HepG2 (cell line): ENCODE data around the gene C14orf93. TPM values are rescaled to one million over a fixed set of nuclear protein-coding genes. Genes with fewer than 3 reads are reported as not detected.

Source experiments
- ARID3A ChIP-seq: IDR thresholded peaks from 2 replicates; pipeline ENCODE4 v1.6.1; 2012; ENCODE audit warnings: low read depth, low read length, improper control_type of control experiment
- ERF ChIP-seq: IDR thresholded peaks from 2 replicates; pipeline ENCODE4 v1.6.1; 2018; ENCODE audit warnings: missing biosample characterization, missing genetic modification reagents
- HNRNPL ChIP-seq: fragments of 200-400 bp; formaldehyde crosslinking; IDR thresholded peaks from 2 replicates; pipeline ENCODE4 v1.6.1; 2017; ENCODE audit warnings: mild to moderate bottlenecking, low read depth, low read length
- JDP2 ChIP-seq: sonication (generic); formaldehyde crosslinking; IDR thresholded peaks from 2 replicates; pipeline ENCODE4 v1.8.1; 2022; ENCODE audit warnings: missing genetic modification reagents, borderline replicate concordance
- JUN ChIP-seq: sonication (generic); formaldehyde crosslinking; IDR thresholded peaks from 2 replicates; pipeline ENCODE4 v1.4.0; 2020; ENCODE audit warnings: mild to moderate bottlenecking, missing genetic modification reagents
- KAT7 ChIP-seq: IDR thresholded peaks from 2 replicates; pipeline ENCODE4 v1.6.1; 2018; ENCODE audit warnings: borderline replicate concordance, missing compliant biosample characterization
- MIXL1 ChIP-seq: IDR thresholded peaks from 2 replicates; pipeline ENCODE4 v1.6.1; 2016
- NFIC ChIP-seq: IDR thresholded peaks from 2 replicates; pipeline ENCODE4 v1.6.1; 2012; ENCODE audit warnings: mild to moderate bottlenecking, low read length, inconsistent platforms
- PAWR ChIP-seq: sonication (generic); formaldehyde crosslinking; IDR thresholded peaks from 2 replicates; pipeline ENCODE4 v1.4.0; 2020; ENCODE audit warnings: missing genetic modification reagents, mild to moderate bottlenecking, borderline replicate concordance
- PBX3 ChIP-seq: sonication (generic); formaldehyde crosslinking; IDR thresholded peaks from 2 replicates; pipeline ENCODE4 v1.8.1; 2023; ENCODE audit warnings: missing genetic modification reagents, inconsistent platforms, borderline replicate concordance
- RFXAP ChIP-seq: sonication (generic); formaldehyde crosslinking; IDR thresholded peaks from 2 replicates; pipeline ENCODE4 v1.4.0; 2020; ENCODE audit warnings: missing genetic modification reagents, borderline replicate concordance
- TBX3 ChIP-seq: fragments of 450-650 bp; IDR thresholded peaks from 2 replicates; pipeline ENCODE4 v1.6.1; 2017; ENCODE audit warnings: antibody characterized with exemption, mild to moderate bottlenecking, inconsistent platforms, borderline replicate concordance
- ZFY ChIP-seq: sonication (generic); formaldehyde crosslinking; IDR thresholded peaks from 2 replicates; pipeline ENCODE4 v1.4.0; 2020; ENCODE audit warnings: missing genetic modification reagents
- ZNF350 ChIP-seq: sonication (generic); formaldehyde crosslinking; IDR thresholded peaks from 2 replicates; pipeline ENCODE4 v1.4.0; 2020; ENCODE audit warnings: mild to moderate bottlenecking, low read depth, missing genetic modification reagents, borderline replicate concordance
- ZNF354B ChIP-seq: sonication (generic); formaldehyde crosslinking; IDR thresholded peaks from 2 replicates; pipeline ENCODE4 v1.8.0; 2022; ENCODE audit warnings: mild to moderate bottlenecking, missing genetic modification reagents
- ZNF407 ChIP-seq: sonication (generic); formaldehyde crosslinking; IDR thresholded peaks from one replicate; pipeline ENCODE4 v1.5.1; 2020; ENCODE audit warnings: mild to moderate bottlenecking, missing genetic modification reagents; ENCODE audit errors: not compliant biosample characterization
- ZNF460 ChIP-seq: sonication (generic); formaldehyde crosslinking; IDR thresholded peaks from 2 replicates; pipeline ENCODE4 v1.5.1; 2020; ENCODE audit warnings: missing genetic modification reagents, mild to moderate bottlenecking, borderline replicate concordance
- ZNF567 ChIP-seq: sonication (generic); formaldehyde crosslinking; IDR thresholded peaks from 2 replicates; pipeline ENCODE4 v1.8.1; 2023; ENCODE audit warnings: mild to moderate bottlenecking, missing genetic modification reagents, borderline replicate concordance
- ZNF580 ChIP-seq: IDR thresholded peaks from 2 replicates; pipeline ENCODE4 v1.6.1; 2016; ENCODE audit warnings: low read depth, borderline replicate concordance
- ZNF775 ChIP-seq: sonication (generic); formaldehyde crosslinking; IDR thresholded peaks from 2 replicates; pipeline ENCODE4 v1.4.0; 2020; ENCODE audit warnings: missing genetic modification reagents, mild to moderate bottlenecking, moderate library complexity, borderline replicate concordance
- polyA plus RNA-seq, 8 experiments: library from polyadenylated mRNA; depleted of rRNA in 3 of 8; stranded (reverse) in 7 of 8; unstranded in 1 of 8; fragments of >200 nt; fragmentation: Illumina TruSeq in 4 of 8; extraction: Trizol in 4 of 8; gene quantifications; 2 replicates each; pipeline versions ENCODE4 v1.2.1 to v1.2.3, GENCODE V29; 2011 to 2016; ENCODE audit warnings: low read depth in 4 of 8, missing spikeins in 1 of 8, mixed read lengths in 1 of 8; ENCODE audit not compliant: insufficient read depth in 1 of 8
- total RNA-seq, 5 experiments: library from RNA; depleted of rRNA; stranded (reverse); fragments of >200 nt; fragmentation: Illumina TruSeq; extraction: Trizol; gene quantifications; 2 replicates each; pipeline ENCODE4 v1.2.3, GENCODE V29; 2016; ENCODE audit warnings: low read depth in 1 of 5

C14orf93 gene
- total and polyA plus RNA-seq, 2 of the 13 experiments (the other 11 are each of a cell fraction or from before 2014, with no cell fraction given): 11.4 to 22.5 TPM

- TF ChIP-seq JUN (CRISPR knock-in tag) (peak; percentile 46; the same call in 1 of the 2 replicates), KAT7 (CRISPR knock-in tag) (no peak), ERF (0 out of 2 replicates have a peak, but pooled peaks have one; percentile 14), ZNF354B (CRISPR knock-in tag) (no peak), JDP2 (CRISPR knock-in tag) (no peak), PAWR (no peak), ZNF460 (no peak), ZNF350 (CRISPR knock-in tag) (no peak), ARID3A (no peak), TBX3 (no peak), NFIC (no peak), ZNF775 (CRISPR knock-in tag) (no peak), ZFY (CRISPR knock-in tag) (no peak), PBX3 (CRISPR knock-in tag) (no peak), ZNF567 (CRISPR knock-in tag) (no peak), MIXL1 (no peak), HNRNPL (no peak), RFXAP (CRISPR knock-in tag) (no peak), ZNF407 (CRISPR knock-in tag) (no peak), ZNF580 (CRISPR knock-in tag) (no peak)
Measured at GRCh38 chr14:23033251-23033727, 23.3 kb upstream of the C14orf93 start (continued).
